GM19324 (cell line): ENCODE data around the gene C1QL4.
"Not testable (repeated sequence)": the region's sequence is repeated elsewhere in the genome, so short reads cannot be mapped to it uniquely, and the experiment has no call there.

Experiments
- ATAC-seq: cut with Tn5 transposase; IDR thresholded peaks from one replicate; pipeline ENCODE4 v1.9.1; 2021; ENCODE audit warnings: mild to moderate bottlenecking, moderate library complexity; ENCODE audit not compliant: unreplicated experiment, low FRiP score

Gene C1QL4

DNA sequence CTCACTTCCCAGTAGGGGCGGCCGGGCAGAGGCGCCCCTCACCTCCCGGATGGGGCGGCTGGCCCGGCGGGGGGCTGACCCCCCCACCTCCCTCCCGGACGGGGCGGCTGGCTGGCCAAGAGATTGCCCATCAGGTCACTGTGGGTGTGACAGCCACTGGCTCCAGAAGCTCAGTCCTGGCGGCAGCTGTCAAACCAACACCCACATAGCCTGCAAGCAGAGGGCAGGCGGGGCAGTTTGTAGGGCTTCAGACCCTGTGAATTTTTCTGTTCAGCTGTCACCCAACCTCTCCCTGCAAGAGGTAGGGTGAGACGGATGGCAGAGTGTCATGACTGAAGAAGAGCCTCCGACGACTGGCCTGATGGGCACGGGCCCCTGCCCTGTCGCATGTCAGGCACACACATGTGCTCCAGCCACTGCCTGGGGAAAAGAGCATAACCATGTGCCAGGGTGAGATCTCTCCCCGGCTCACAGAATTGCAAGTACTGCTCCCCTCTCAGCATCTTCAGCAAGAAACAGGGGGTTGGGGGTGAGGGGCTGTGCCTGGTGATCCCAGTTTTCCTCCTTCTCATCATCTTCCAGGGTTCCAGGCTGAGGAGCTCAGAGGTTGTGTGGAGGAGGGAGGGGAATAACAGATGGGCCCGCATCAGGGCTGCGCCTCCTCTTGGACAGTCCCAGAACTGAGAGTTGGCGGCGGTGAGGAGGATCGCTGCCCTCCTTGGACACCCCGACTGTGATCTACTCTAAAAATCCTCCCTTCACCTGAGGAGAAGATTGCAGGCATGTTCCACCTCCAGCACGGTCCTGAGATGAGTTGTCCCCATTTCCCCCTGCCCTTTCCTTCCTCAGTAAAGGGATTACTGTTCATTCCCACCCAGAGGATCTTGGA is 53.2 kb downstream of the C1QL4 start:
- no peak for ATAC-seq

DNA sequence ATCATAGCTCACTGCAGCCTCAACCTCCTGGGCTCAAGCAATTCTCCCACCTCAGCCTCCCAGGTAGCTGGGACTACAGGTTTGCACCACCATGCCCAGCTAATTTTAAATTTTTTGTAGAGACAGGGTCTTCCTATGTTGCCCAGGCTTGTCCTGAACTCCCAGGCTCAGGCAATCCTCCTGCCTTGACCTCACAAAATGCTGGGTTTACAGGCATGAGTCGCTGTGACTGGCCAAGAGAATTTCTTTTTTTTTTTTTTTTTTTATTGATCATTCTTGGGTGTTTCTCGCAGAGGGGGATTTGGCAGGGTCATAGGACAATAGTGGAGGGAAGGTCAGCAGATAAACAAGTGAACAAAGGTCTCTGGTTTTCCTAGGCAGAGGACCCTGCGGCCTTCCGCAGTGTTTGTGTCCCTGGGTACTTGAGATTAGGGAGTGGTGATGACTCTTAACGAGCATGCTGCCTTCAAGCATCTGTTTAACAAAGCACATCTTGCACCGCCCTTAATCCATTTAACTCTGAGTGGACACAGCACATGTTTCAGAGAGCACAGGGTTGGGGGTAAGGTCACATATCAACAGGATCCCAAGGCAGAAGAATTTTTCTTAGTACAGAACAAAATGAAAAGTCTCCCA is 54.1 kb downstream of the C1QL4 start:
- not testable (repeated sequence) for ATAC-seq
